HG03565 (cell line): ENCODE results near the gene GPHN.

Experiments used
- ATAC-seq: cut with Tn5 transposase; IDR thresholded peaks from one replicate; pipeline ENCODE4 v1.9.1; 2021; ENCODE audit warnings: mild to moderate bottlenecking, moderate library complexity; ENCODE audit not compliant: unreplicated experiment

GPHN gene

GRCh38 chr14:66596241-66596985 lies 88.5 kb downstream of the GPHN start:
- no peak for ATAC-seq

GRCh38 chr14:66600416-66600815 lies 92.5 kb downstream of the GPHN start:
- ATAC-seq = no peak

- peak; percentile 49 for ATAC-seq
These were observed 94.1 kb downstream of the GPHN start for GRCh38 chr14:66601932-66602578.

- no peak for ATAC-seq
These were observed 96.0 kb downstream of the GPHN start for GRCh38 chr14:66603945-66604344.

- no peak for ATAC-seq
These were observed 98.9 kb downstream of the GPHN start for GRCh38 chr14:66606826-66607225.

GRCh38 chr14:66610154-66610563 lies 102.2 kb downstream of the GPHN start:
- no peak for ATAC-seq

- no peak for ATAC-seq
These were observed 105.4 kb downstream of the GPHN start for GRCh38 chr14:66613344-66613743.

GRCh38 chr14:66619952-66620351 lies 112.0 kb downstream of the GPHN start:
- no peak for ATAC-seq

- no peak for ATAC-seq
These were observed 115.9 kb downstream of the GPHN start for GRCh38 chr14:66623838-66624237.

- peak; percentile 63 for ATAC-seq
These were observed 116.5 kb downstream of the GPHN start for GRCh38 chr14:66624336-66624937.

- ATAC-seq = no peak
These were observed 120.7 kb downstream of the GPHN start for GRCh38 chr14:66628636-66629035.

- ATAC-seq = no peak
These were observed 121.6 kb downstream of the GPHN start for GRCh38 chr14:66629499-66629898.

- no peak for ATAC-seq
These were observed 126.9 kb downstream of the GPHN start for GRCh38 chr14:66634876-66635275.

GRCh38 chr14:66635435-66635834 lies 127.5 kb downstream of the GPHN start:
- no peak for ATAC-seq

GRCh38 chr14:66636240-66636639 lies 128.3 kb downstream of the GPHN start:
- ATAC-seq = no peak

- ATAC-seq = no peak
These were observed 130.7 kb downstream of the GPHN start for GRCh38 chr14:66638689-66639088.

GRCh38 chr14:66641861-66642635 lies 134.1 kb downstream of the GPHN start:
- ATAC-seq = no peak

- ATAC-seq = no peak
These were observed 135.4 kb downstream of the GPHN start for GRCh38 chr14:66643344-66643743.

- ATAC-seq = no peak
These were observed 137.8 kb downstream of the GPHN start for GRCh38 chr14:66645716-66646115.

- peak; percentile 57 for ATAC-seq
These were observed 141.6 kb downstream of the GPHN start for GRCh38 chr14:66649498-66649897.

- ATAC-seq = no peak
These were observed 142.6 kb downstream of the GPHN start for GRCh38 chr14:66650491-66650911.
